ENCODE measurements around the gene DSG1.

Gene DSG1

DNA sequence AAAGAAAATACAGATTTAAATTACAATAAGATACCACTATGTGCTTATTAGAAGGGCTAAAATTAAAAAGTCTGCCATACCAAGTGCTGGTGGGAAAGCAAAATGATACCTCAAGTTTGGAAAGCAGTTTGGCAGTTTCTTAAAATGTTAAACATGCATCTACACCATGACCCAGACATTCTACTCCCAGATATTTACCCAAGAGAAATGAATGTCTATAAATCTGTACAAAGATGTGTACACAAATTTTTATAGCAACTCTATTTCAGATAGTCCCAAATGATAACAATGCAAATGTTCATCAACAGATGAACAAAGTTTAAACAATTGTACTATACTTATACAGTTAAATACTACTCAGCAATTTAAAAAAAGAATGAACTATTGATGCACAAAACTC is 51.5 kb downstream of the DSG1 start:
- TF ChIP-seq, protein P1, sequence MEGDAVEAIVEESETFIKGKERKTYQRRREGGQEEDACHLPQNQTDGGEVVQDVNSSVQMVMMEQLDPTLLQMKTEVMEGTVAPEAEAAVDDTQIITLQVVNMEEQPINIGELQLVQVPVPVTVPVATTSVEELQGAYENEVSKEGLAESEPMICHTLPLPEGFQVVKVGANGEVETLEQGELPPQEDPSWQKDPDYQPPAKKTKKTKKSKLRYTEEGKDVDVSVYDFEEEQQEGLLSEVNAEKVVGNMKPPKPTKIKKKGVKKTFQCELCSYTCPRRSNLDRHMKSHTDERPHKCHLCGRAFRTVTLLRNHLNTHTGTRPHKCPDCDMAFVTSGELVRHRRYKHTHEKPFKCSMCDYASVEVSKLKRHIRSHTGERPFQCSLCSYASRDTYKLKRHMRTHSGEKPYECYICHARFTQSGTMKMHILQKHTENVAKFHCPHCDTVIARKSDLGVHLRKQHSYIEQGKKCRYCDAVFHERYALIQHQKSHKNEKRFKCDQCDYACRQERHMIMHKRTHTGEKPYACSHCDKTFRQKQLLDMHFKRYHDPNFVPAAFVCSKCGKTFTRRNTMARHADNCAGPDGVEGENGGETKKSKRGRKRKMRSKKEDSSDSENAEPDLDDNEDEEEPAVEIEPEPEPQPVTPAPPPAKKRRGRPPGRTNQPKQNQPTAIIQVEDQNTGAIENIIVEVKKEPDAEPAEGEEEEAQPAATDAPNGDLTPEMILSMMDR (IDR thresholded peaks at IDR 0.05; ENCODE audit: borderline replicate concordance, control extremely low read depth, extremely low read depth, insufficient read depth, missing control alignments): no peak
- in situ Hi-C loops (cut with MboI; ENCODE audit: low sequenced_read_pairs, unreplicated experiment): no loop called here
- no peak for DNase-seq (ENCODE audit: low spot score)

DNA sequence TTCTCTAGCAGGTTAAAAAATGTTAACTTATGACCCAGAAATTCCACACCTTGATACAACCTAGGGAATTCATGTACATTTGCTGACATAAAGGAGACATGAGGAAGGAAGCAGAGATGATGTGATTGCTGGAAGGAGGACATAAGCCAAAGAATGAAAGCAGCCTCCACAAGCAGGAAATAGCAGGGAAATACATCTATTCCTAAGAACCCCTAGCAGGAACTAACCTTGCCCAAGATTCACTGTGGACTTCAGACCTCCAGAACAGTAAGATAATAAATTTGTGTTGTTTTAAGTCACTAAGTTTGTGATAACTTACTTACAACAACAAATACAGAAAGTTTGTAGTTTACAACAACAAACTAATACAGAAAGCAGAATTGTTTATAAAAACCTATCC is 54.0 kb downstream of the DSG1 start:
- in situ Hi-C loops (cut with MboI; ENCODE audit: low sequenced_read_pairs, unreplicated experiment): no loop called here
- no peak for DNase-seq (ENCODE audit: low spot score)
- TF ChIP-seq, protein P1 (IDR thresholded peaks at IDR 0.05; ENCODE audit: borderline replicate concordance, control extremely low read depth, extremely low read depth, insufficient read depth, missing control alignments): no peak

DNA sequence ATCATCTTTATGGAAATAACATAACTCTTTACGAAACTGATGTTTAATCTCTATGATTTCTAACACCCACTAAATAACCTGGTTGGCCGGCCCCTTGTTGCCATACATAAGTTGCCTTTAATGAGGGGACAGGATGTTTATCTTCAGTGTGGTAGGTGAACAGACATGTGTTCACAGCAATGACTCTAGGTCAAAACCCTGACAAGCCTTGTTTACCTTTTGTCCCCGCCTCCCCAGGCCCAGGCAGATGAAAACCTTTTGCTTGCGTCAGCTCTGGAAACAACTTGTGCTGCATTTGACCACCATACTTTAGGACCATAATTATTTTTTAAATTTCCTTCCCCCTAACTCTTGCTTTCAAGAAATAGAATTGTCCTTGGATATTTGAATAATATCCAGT is 55.7 kb downstream of the DSG1 start:
- no peak for DNase-seq (ENCODE audit: low spot score)
- in situ Hi-C loops (cut with MboI; ENCODE audit: low sequenced_read_pairs, unreplicated experiment): no loop called here
- TF ChIP-seq, protein P1 (IDR thresholded peaks at IDR 0.05; ENCODE audit: borderline replicate concordance, control extremely low read depth, extremely low read depth, insufficient read depth, missing control alignments): no peak

DNA sequence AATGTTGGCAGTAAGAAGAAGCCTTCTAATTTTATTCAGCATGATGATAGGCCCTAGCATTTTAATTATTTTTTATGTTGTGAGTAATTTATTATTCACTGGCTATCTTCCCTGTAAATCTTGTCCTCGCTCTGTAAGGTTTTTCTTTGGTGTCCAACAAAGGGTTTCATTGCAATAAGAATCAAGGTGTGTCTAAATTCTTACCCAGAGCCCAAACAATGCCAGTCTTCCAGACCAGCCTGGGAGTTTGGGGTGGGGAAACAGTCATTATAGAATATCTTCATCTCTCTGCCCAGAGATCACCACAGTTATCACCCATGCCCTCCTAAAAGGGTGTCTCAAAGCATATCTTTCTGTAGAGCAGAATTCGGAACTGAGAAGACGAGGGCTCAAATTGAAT is 58.5 kb downstream of the DSG1 start, which contains the start of gene DSG4:
Gene DSG4, plus strand, starts transcription at position 301 of the 400 bp plus-strand sequence. CDS start 135 bp downstream, outside the sequence.
- DNase-seq (ENCODE audit: low spot score): no peak
- in situ Hi-C loops (cut with MboI; ENCODE audit: low sequenced_read_pairs, unreplicated experiment): no loop called here
- TF ChIP-seq, protein P1 (IDR thresholded peaks at IDR 0.05; ENCODE audit: borderline replicate concordance, control extremely low read depth, extremely low read depth, insufficient read depth, missing control alignments): no peak

DNA sequence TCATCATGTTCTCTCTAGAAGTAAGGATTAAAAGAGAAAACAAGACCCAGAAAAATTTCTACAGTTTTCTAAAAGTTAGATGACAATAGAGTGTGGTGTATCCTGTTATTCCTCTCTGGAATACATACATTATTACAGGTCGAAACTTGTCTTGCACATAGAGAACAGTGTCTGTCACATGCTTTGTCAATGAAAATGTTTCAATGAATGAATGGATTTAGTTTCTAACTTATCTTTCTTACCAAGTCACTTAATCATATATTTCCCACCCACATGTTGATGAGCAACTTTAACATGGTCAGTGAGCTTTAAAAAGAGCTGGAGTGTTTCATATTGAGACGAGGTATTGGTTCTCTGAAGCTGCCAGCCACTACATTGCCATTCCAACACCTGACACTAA is 63.0 kb downstream of the DSG1 start:
- TF ChIP-seq, protein P1 (IDR thresholded peaks at IDR 0.05; ENCODE audit: borderline replicate concordance, control extremely low read depth, extremely low read depth, insufficient read depth, missing control alignments): no peak
- no peak for DNase-seq (ENCODE audit: low spot score)
- in situ Hi-C loops (cut with MboI; ENCODE audit: low sequenced_read_pairs, unreplicated experiment): no loop called here

DNA sequence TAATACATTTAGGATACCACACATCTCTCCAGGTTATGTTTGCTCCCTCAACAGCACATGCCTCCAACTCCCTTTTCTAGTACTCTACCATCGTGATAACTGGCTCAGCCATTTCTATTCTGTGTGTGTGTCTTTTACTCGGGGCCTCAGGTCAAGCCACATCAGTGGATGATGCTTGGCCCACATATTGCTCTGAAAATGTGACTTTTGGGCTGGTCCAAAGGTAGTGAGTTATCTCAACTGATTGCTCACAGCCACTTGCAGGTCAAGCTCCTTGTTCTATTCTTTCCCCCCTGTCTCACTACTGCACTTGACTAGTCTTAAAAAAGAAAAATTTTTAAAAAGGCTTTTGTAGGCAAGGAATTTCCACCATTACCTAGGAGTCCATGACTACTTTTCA is 64.1 kb downstream of the DSG1 start:
- TF ChIP-seq, protein P1 (IDR thresholded peaks at IDR 0.05; ENCODE audit: borderline replicate concordance, control extremely low read depth, extremely low read depth, insufficient read depth, missing control alignments): no peak
- DNase-seq (ENCODE audit: low spot score): no peak
- in situ Hi-C loops (cut with MboI; ENCODE audit: low sequenced_read_pairs, unreplicated experiment): no loop called here

DNA sequence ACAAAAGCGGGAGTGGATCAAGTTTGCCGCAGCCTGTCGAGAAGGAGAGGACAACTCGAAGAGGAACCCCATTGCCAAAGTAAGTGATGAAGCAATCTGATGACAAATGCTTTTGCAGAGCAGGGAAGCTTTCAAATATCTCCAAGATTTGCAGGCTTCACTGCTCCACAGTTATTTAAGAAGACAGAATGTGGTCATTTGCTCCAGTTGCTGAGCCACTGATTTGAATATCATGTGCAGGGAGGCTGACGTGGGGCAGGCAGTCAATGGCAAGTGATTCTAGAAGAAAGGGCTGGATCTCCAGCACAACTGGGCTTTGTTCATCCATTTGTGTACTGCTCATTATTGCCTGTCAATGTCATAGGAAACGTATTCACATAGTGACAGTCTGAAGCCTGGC is 68.8 kb downstream of the DSG1 start:
- in situ Hi-C loops (cut with MboI; ENCODE audit: low sequenced_read_pairs, unreplicated experiment): no loop called here
- DNase-seq (ENCODE audit: low spot score): no peak
- TF ChIP-seq, protein P1 (IDR thresholded peaks at IDR 0.05; ENCODE audit: borderline replicate concordance, control extremely low read depth, extremely low read depth, insufficient read depth, missing control alignments): no peak

All from GM13976 (cell line).